Stomach (tissue), 4 donors: ENCODE results near the gene HSD17B12.

Source experiments
- EP300 ChIP-seq: sonication (generic); formaldehyde crosslinking; IDR thresholded peaks from one replicate; pipeline ENCODE4 v1.6.1; 2017; ENCODE audit warnings: antibody characterized with exemption
- POLR2A ChIP-seq, 4 donors: fragments of 450-650 bp; IDR thresholded peaks; one replicate each; pipeline ENCODE4 v1.6.1; 2016; ENCODE audit warnings: antibody characterized with exemption in 4 of 4, control low read depth in 2 of 4, mild to moderate bottlenecking in 1 of 4, moderate library complexity in 1 of 4
- TF ChIP-seq, protein P1 (sequence below), 7 experiments: fragments of 450-650 bp in 4 of 7; fragments of 200-600 bp in 3 of 7; sonication (generic) in 3 of 7; IDR thresholded peaks; one replicate each; pipeline ENCODE4 v1.5.1; 2016 to 2019; ENCODE audit warnings: antibody characterized with exemption in 7 of 7, control low read depth in 2 of 7, mild to moderate bottlenecking in 1 of 7

DNA sequence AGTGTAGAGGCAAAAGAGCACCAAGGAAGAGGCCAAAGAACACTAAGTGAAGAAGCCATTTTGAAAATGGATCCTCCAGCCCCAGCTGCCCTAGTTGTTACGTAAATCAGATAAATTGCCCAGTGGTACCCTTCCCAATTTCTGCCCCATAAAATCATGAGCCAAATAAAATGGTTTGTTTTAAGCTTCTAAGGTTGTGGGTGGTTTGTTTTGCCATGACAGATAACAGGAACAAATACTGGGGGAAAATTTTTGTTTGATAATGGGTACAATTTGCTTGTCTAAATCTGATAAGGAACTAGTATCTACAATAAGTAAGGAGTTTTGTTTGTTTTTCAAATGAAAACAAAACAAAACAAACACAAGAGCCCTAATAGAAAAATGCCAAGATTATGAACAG, 30.6 kb upstream of the HSD17B12 start:
- TF ChIP-seq, protein P1, sequence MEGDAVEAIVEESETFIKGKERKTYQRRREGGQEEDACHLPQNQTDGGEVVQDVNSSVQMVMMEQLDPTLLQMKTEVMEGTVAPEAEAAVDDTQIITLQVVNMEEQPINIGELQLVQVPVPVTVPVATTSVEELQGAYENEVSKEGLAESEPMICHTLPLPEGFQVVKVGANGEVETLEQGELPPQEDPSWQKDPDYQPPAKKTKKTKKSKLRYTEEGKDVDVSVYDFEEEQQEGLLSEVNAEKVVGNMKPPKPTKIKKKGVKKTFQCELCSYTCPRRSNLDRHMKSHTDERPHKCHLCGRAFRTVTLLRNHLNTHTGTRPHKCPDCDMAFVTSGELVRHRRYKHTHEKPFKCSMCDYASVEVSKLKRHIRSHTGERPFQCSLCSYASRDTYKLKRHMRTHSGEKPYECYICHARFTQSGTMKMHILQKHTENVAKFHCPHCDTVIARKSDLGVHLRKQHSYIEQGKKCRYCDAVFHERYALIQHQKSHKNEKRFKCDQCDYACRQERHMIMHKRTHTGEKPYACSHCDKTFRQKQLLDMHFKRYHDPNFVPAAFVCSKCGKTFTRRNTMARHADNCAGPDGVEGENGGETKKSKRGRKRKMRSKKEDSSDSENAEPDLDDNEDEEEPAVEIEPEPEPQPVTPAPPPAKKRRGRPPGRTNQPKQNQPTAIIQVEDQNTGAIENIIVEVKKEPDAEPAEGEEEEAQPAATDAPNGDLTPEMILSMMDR (IDR thresholded peaks at IDR 0.05): no peak
- TF ChIP-seq POLR2A (IDR thresholded peaks at IDR 0.05) (no peak), EP300 (no peak)
